SIG-M5 (cell line): Measurements from ENCODE around the gene RASGRP3.

Source experiments
- DNase-seq: peaks from one replicate; lab custom pipeline; 2025; lab: John Stamatoyannopoulos, UW

The RASGRP3 gene

GRCh38 chr2:33492399-33493134 lies 16.1 kb downstream of the RASGRP3 start:
- no peak for DNase-seq

GRCh38 chr2:33494155-33494779 lies 17.8 kb downstream of the RASGRP3 start:
- no peak for DNase-seq

- DNase-seq = no peak
Measured at GRCh38 chr2:33494877-33495641, 18.6 kb downstream of the RASGRP3 start.

- no peak for DNase-seq
Measured at GRCh38 chr2:33495683-33496082, 19.2 kb downstream of the RASGRP3 start.

GRCh38 chr2:33496150-33496549 lies 19.7 kb downstream of the RASGRP3 start:
- no peak for DNase-seq

GRCh38 chr2:33496726-33497125 lies 20.3 kb downstream of the RASGRP3 start:
- no peak for DNase-seq

GRCh38 chr2:33497221-33497650 lies 20.8 kb downstream of the RASGRP3 start:
- DNase-seq = peak; percentile 73

- no peak for DNase-seq
Measured at GRCh38 chr2:33498291-33498956, 22.0 kb downstream of the RASGRP3 start.

- no peak for DNase-seq
Measured at GRCh38 chr2:33500177-33500576, 23.7 kb downstream of the RASGRP3 start.

- DNase-seq = no peak
Measured at GRCh38 chr2:33502025-33502424, 25.6 kb downstream of the RASGRP3 start.

GRCh38 chr2:33503002-33503401 lies 26.6 kb downstream of the RASGRP3 start:
- no peak for DNase-seq

GRCh38 chr2:33505966-33506365 lies 29.5 kb downstream of the RASGRP3 start:
- no peak for DNase-seq

- DNase-seq = no peak
Measured at GRCh38 chr2:33509908-33510585, 33.6 kb downstream of the RASGRP3 start.

GRCh38 chr2:33510586-33510968 lies 34.1 kb downstream of the RASGRP3 start:
- DNase-seq = no peak

GRCh38 chr2:33511141-33511540 lies 34.7 kb downstream of the RASGRP3 start:
- no peak for DNase-seq

- no peak for DNase-seq
Measured at GRCh38 chr2:33512112-33512511, 35.7 kb downstream of the RASGRP3 start.

GRCh38 chr2:33513480-33513879 lies 37.0 kb downstream of the RASGRP3 start:
- DNase-seq = no peak

GRCh38 chr2:33516456-33516995 lies 40.1 kb downstream of the RASGRP3 start:
- DNase-seq = no peak

GRCh38 chr2:33518200-33518599 lies 41.8 kb downstream of the RASGRP3 start:
- no peak for DNase-seq

- DNase-seq = no peak
Measured at GRCh38 chr2:33518929-33519328, 42.5 kb downstream of the RASGRP3 start.

- no peak for DNase-seq
Measured at GRCh38 chr2:33521791-33522281, 45.4 kb downstream of the RASGRP3 start.
